Endothelial cell of umbilical vein (primary cell): ENCODE data around the gene MYO1C. TPM values are rescaled to one million over a fixed set of nuclear protein-coding genes. Genes with fewer than 3 reads are reported as not detected.

ENCODE experiments used
- BruUV-seq: library from RNA; stranded (reverse); fragments of 400-500 nt; replicated peaks from 2 replicates; lab custom pipeline; 2021; lab: Mats Ljungman, UMichigan
- CTCF ChIA-PET: fragments of 300-600, 350-600 bp; sonication (Branson Sonifier 250); formaldehyde crosslinking; loops from one replicate; lab custom pipeline; 2021; ENCODE audit warnings: antibody characterized with exemption, inconsistent platforms; lab: Charles Lee
- POLR2A ChIA-PET: fragments of 300-600, 350-600 bp; sonication (Branson Sonifier 250); formaldehyde crosslinking; loops from one replicate; lab custom pipeline; 2021; ENCODE audit warnings: antibody characterized with exemption, inconsistent platforms; lab: Charles Lee
- DNase-seq: peaks from one replicate; pipeline ENCODE4 v3.0.0-alpha.2; 2011; ENCODE audit warnings: low read depth, low spot score
- FAIRE-seq: peaks from 2 replicates; lab custom pipeline; 2011; peaks lifted over from hg19 to GRCh38; lab: Jason Lieb, UNC
- H2AFZ ChIP-seq: 2 replicates; pipeline ENCODE4 v1.6.0; 2012; ENCODE audit warnings: low read depth, low read length, control low read depth, inconsistent platforms
- H3K27ac ChIP-seq: 2 replicates; pipeline ENCODE4 v1.5.1; 2011; ENCODE audit warnings: low read depth, mild to moderate bottlenecking, control low read depth, low read length, moderate library complexity; ENCODE audit not compliant: insufficient read depth
- H3K27me3 ChIP-seq, 2 experiments: 2 replicates each; pipeline versions ENCODE4 v1.6.0 to v1.6.1; 2011; ENCODE audit warnings: low read length in 2 of 2, mixed read lengths in 1 of 2; ENCODE audit not compliant: control insufficient read depth in 2 of 2, insufficient read depth in 2 of 2
- H3K36me3 ChIP-seq, 2 experiments: 2 replicates in 1 of 2; 3 replicates in 1 of 2; pipeline ENCODE4 v1.5.1; 2011; ENCODE audit warnings: low read length in 2 of 2, mild to moderate bottlenecking in 1 of 2, moderate library complexity in 1 of 2; ENCODE audit not compliant: control insufficient read depth in 2 of 2, insufficient read depth in 2 of 2; ENCODE audit errors: extremely low read depth in 1 of 2
- H3K4me1 ChIP-seq: 3 replicates; pipeline ENCODE4 v1.5.1; 2011; ENCODE audit warnings: mild to moderate bottlenecking, low read length; ENCODE audit not compliant: control insufficient read depth, insufficient read depth; ENCODE audit errors: extremely low read depth
- H3K4me2 ChIP-seq: 2 replicates; pipeline ENCODE4 v1.6.1; 2011; ENCODE audit warnings: low read length, control low read depth, mixed read lengths; ENCODE audit not compliant: insufficient read depth
- H3K4me3 ChIP-seq, 3 experiments: fragments of 200-600 bp in 1 of 3; sonication (generic), shearing (Covaris generic) in 1 of 3; replicated peaks in 1 of 3; 2 replicates each; pipeline ENCODE4 v1.5.1; 2011 to 2016; ENCODE audit warnings: control low read depth in 3 of 3, low read length in 3 of 3, mild to moderate bottlenecking in 2 of 3, inconsistent platforms in 1 of 3, low read depth in 1 of 3, moderate library complexity in 1 of 3; ENCODE audit not compliant: insufficient read depth in 1 of 3
- H3K79me2 ChIP-seq: 2 replicates; pipeline ENCODE4 v1.6.0; 2012; ENCODE audit warnings: low read length, inconsistent platforms; ENCODE audit not compliant: control insufficient read depth, insufficient read depth
- H3K9ac ChIP-seq: replicated peaks from 2 replicates; pipeline ENCODE3; 2011; ENCODE audit warnings: low read length, control low read depth; ENCODE audit not compliant: insufficient read depth; ENCODE audit errors: extremely low read depth
- H3K9me1 ChIP-seq: replicated peaks from 3 replicates; pipeline ENCODE4 v1.6.0; 2011; ENCODE audit warnings: mild to moderate bottlenecking, low read length; ENCODE audit not compliant: control insufficient read depth, insufficient read depth; ENCODE audit errors: extremely low read depth
- H3K9me3 ChIP-seq: replicated peaks from 2 replicates; pipeline ENCODE4 v1.5.1; 2012; ENCODE audit warnings: low read length, inconsistent platforms; ENCODE audit not compliant: control insufficient read depth, insufficient read depth
- H4K20me1 ChIP-seq: replicated peaks from 2 replicates; pipeline ENCODE3; 2011; ENCODE audit warnings: mild to moderate bottlenecking, low read length; ENCODE audit not compliant: control insufficient read depth, insufficient read depth; ENCODE audit errors: extremely low read depth
- EZH2 ChIP-seq: IDR thresholded peaks from 2 replicates; pipeline ENCODE4 v1.6.1; 2012; ENCODE audit warnings: borderline replicate concordance, low read depth, mild to moderate bottlenecking, moderate library complexity, low read length, inconsistent platforms; ENCODE audit not compliant: severe bottlenecking
- FOS ChIP-seq: IDR thresholded peaks from 2 replicates; pipeline ENCODE4 v1.6.1; 2011; ENCODE audit warnings: mild to moderate bottlenecking, low read length, moderate library complexity, borderline replicate concordance; ENCODE audit not compliant: insufficient read depth
- GATA2 ChIP-seq: IDR thresholded peaks from 2 replicates; pipeline ENCODE4 v1.7.0; 2011; ENCODE audit warnings: low read depth, mild to moderate bottlenecking, moderate library complexity, mixed read lengths, low read length; ENCODE audit not compliant: insufficient read length, insufficient read depth
- JUN ChIP-seq: IDR thresholded peaks from 2 replicates; pipeline ENCODE4 v1.6.1; 2011; ENCODE audit warnings: borderline replicate concordance, low read depth; ENCODE audit not compliant: insufficient read length, insufficient read depth
- MYC ChIP-seq: IDR thresholded peaks from one replicate; pipeline ENCODE4 v1.6.1; 2011; ENCODE audit warnings: mild to moderate bottlenecking, low read depth, low read length
- POLR2A ChIP-seq: IDR thresholded peaks from 2 replicates; pipeline ENCODE4 v1.6.1; 2012; ENCODE audit warnings: low read depth, mild to moderate bottlenecking, control low read depth, low read length
- POLR2AphosphoS5 ChIP-seq: IDR thresholded peaks from 2 replicates; pipeline ENCODE4 v1.6.1; 2012; ENCODE audit warnings: low read depth, mild to moderate bottlenecking, control low read depth, low read length, moderate library complexity; ENCODE audit not compliant: insufficient read depth
- dilution Hi-C: fragments of 300-500 bp; cut with MboI; formaldehyde crosslinking; loops from one replicate; pipeline ENCODE4 v1.15.0; 2019; ENCODE audit warnings: low sequenced_read_pairs; ENCODE audit not compliant: extremely low pct_ligation_motif_present
- intact Hi-C: fragments of 100-400 bp; cut with micrococcal nuclease; formaldehyde crosslinking; loops from one replicate; pipeline ENCODE4 v1.10.0; 2022
- polyA plus RNA-seq, 4 experiments: library from polyadenylated mRNA; depleted of rRNA in 3 of 4; stranded (reverse) in 3 of 4; unstranded in 1 of 4; fragments of >200 nt; gene quantifications; 2 replicates each; pipeline versions ENCODE4 v1.2.1 to v1.2.3, GENCODE V29; 2011 to 2012; ENCODE audit warnings: missing spikeins in 1 of 4
- total RNA-seq: library from RNA; stranded (reverse); gene quantifications from 2 replicates; pipeline ENCODE4 v1.2.3, GENCODE V29; 2021
- TF ChIP-seq, protein P1 (sequence below): IDR thresholded peaks from 2 replicates; pipeline ENCODE4 v1.6.1; 2011; ENCODE audit not compliant: insufficient read depth, insufficient read length
- TF ChIP-seq, protein P2 (sequence below), 2 donors: IDR thresholded peaks; 1 replicate in 1 of 2; 2 replicates in 1 of 2; pipeline ENCODE4 v1.5.1; 2011; ENCODE audit warnings: low read length in 2 of 2, mild to moderate bottlenecking in 2 of 2, moderate library complexity in 2 of 2, control low read depth in 1 of 2, inconsistent platforms in 1 of 2, low read depth in 1 of 2; ENCODE audit not compliant: insufficient read depth in 1 of 2; ENCODE audit errors: extremely low read depth in 1 of 2

The MYO1C gene
- total and polyA plus RNA-seq, 2 donors (not counting 3 experiments of a cell fraction or from before 2014, with no cell fraction given), result 141 to 206 TPM

DNA sequence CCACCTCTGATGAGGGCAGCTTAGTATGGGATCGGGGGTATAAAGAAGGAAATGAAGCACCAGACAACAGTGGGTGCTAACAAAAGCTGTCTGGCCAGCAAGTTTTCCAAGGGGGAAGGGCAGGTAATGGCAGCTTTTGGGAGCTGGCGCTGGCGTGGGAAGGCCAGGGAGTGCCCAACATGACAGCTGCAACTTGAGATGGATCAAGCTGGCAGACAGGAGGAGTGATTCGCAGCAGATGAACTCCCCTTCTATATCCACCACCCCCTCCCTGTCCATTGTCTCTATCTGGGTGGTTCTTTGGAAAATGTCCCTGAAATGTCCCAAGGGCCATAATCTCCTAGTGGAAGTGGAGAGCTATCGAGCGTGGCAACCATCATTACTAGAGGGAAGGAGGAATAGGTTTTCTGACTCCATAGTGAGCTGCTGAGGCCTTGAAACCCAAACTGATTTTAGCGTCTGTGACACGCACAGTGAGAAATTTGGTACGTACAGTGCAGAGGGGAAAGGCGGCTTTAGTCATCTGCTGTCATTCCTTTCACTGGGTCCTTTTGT, 28.7 kb upstream of the MYO1C start:
- H3K4me1 ChIP-seq, result peaks cover 3% of the 10 kb centered on the region
- TF ChIP-seq JUN, result no peak
- TF ChIP-seq MYC, result no peak
- no peak overlapping the region for H3K4me2 ChIP-seq
- no peak overlapping the region for H3K27ac ChIP-seq
- peaks cover 0 to 7% of the 10 kb centered on the region in 2 experiments for H3K36me3 ChIP-seq
- ChIA-PET POLR2A (no interaction called here), CTCF (interaction anchor here (1.5 to 2.9 kb wide), 3 partner anchors 12 to 262 kb away, joined by 5 to 11 read pairs (median 5); no protein-coding TSS in a partner anchor)
- dilution Hi-C loops, result no loop called here
- DNase-seq (no peak), FAIRE-seq (no peak)
- no peak overlapping the region for H3K4me3 ChIP-seq
- no peak overlapping the region for H3K9ac ChIP-seq
- no TSS peak for BruUV-seq
- no peaks in the 10 kb centered on the region for H4K20me1 ChIP-seq
- H3K9me3 ChIP-seq, result no peaks in the 10 kb centered on the region
- H3K27me3 ChIP-seq, result no peaks in the 10 kb centered on the region
- H3K9me1 ChIP-seq, result no peaks in the 10 kb centered on the region
- intact Hi-C loops, result no loop called here
- peaks cover 4% of the 10 kb centered on the region for H3K79me2 ChIP-seq
- no peak overlapping the region for H2AFZ ChIP-seq

DNA sequence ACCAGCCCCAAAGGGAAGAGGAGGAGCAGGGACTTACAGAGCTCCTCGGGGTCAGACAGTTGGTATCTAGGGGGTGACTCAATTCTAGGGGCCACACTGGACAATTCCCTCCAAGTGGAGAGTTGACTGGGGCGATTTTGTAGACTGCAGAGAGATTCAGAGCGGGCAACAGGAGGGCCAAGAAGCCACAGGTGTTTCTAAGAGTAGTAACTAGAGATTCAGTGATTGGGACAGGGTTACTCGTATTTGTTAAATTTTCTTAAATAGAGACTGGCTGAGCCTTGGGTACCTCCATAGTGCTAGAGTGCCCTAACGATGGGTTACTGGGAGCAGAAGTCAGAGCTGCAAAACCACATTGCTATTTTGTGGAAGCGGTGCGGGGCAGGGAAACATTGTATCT, 27.2 kb upstream of the MYO1C start:
- peaks cover 4% of the 10 kb centered on the region for H3K79me2 ChIP-seq
- no peak overlapping the region for H3K27ac ChIP-seq
- H3K4me3 ChIP-seq, result no peak overlapping the region
- POLR2A ChIA-PET, result no interaction called here
- H3K9me3 ChIP-seq, result no peaks in the 10 kb centered on the region
- H3K9me1 ChIP-seq, result no peaks in the 10 kb centered on the region
- no peak overlapping the region for H3K4me2 ChIP-seq
- intact Hi-C loops, result no loop called here
- no peaks in the 10 kb centered on the region for H3K27me3 ChIP-seq
- CTCF ChIA-PET, result interaction anchor here (0.8 to 2.9 kb wide), 3 partner anchors 154 to 260 kb away, joined by 3 to 11 read pairs (median 7); no protein-coding TSS in a partner anchor
- H3K4me1 ChIP-seq, result peaks cover 13% of the 10 kb centered on the region
- peaks cover 0 to 7% of the 10 kb centered on the region in 2 experiments for H3K36me3 ChIP-seq
- no peak overlapping the region for H2AFZ ChIP-seq
- no TSS peak for BruUV-seq
- H4K20me1 ChIP-seq, result no peaks in the 10 kb centered on the region
- no peak overlapping the region for H3K9ac ChIP-seq
- TF ChIP-seq, protein P1, sequence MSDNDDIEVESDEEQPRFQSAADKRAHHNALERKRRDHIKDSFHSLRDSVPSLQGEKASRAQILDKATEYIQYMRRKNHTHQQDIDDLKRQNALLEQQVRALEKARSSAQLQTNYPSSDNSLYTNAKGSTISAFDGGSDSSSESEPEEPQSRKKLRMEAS, result no peak
- TF ChIP-seq JUN (no peak), MYC (no peak), EZH2 (no peak), GATA2 (no peak), POLR2AphosphoS5 (no peak), FOS (no peak), POLR2A (no peak)
- TF ChIP-seq, protein P2, sequence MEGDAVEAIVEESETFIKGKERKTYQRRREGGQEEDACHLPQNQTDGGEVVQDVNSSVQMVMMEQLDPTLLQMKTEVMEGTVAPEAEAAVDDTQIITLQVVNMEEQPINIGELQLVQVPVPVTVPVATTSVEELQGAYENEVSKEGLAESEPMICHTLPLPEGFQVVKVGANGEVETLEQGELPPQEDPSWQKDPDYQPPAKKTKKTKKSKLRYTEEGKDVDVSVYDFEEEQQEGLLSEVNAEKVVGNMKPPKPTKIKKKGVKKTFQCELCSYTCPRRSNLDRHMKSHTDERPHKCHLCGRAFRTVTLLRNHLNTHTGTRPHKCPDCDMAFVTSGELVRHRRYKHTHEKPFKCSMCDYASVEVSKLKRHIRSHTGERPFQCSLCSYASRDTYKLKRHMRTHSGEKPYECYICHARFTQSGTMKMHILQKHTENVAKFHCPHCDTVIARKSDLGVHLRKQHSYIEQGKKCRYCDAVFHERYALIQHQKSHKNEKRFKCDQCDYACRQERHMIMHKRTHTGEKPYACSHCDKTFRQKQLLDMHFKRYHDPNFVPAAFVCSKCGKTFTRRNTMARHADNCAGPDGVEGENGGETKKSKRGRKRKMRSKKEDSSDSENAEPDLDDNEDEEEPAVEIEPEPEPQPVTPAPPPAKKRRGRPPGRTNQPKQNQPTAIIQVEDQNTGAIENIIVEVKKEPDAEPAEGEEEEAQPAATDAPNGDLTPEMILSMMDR (IDR thresholded peaks at IDR 0.05; ENCODE audit: extremely low read depth in 1 of 2, insufficient read depth in 1 of 2, low read depth in 1 of 2, low read length in 2 of 2), result no peak
- DNase-seq (no peak), FAIRE-seq (no peak)
- dilution Hi-C loops, result no loop called here
